SK-N-MC (cell line): ENCODE results near the gene USH1G.

Experiments used
- EZH2 ChIP-seq: fragments of 200-600 bp; sonication (generic); IDR thresholded peaks from one replicate; pipeline ENCODE4 v1.6.1; 2017; ENCODE audit warnings: antibody characterized with exemption
- POLR2AphosphoS5 ChIP-seq: IDR thresholded peaks from 2 replicates; pipeline ENCODE4 v1.6.1; 2012; ENCODE audit warnings: mild to moderate bottlenecking, low read depth, low read length, borderline replicate concordance

DNA sequence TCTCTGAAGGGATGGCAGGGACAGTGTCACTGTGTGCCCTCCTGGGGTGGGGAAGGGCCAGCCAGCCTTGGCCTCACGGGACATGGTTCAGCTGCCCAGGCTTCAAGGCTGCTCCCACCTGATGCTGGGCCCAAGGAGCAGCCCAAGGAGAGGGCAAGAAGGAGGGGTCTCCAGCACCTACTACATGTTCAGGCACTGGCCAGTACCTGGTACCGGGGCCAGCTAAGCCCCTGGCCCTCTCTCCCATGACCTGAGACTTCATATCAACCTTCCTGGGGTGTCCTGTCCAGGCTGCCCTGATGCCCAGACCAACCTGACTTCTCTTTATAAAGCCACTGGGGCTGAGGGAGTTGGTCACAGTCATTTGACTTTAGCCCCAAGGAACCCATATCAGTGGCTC is 1.3 kb downstream of the USH1G start:
- no peak for TF ChIP-seq POLR2AphosphoS5
- TF ChIP-seq EZH2, result no peak
